Jurkat, Clone E6-1 (cell line): ENCODE measurements around the gene MAN1B1.

Experiments
- DNase-seq: peaks from one replicate; pipeline ENCODE4 v3.0.0-alpha.2; 2011; ENCODE audit warnings: low read depth, low spot score
- H3K4me3 ChIP-seq: 2 replicates; pipeline ENCODE4 v1.5.1; 2011; ENCODE audit warnings: mild to moderate bottlenecking, low read length, control low read depth, moderate library complexity

The MAN1B1 gene

DNA sequence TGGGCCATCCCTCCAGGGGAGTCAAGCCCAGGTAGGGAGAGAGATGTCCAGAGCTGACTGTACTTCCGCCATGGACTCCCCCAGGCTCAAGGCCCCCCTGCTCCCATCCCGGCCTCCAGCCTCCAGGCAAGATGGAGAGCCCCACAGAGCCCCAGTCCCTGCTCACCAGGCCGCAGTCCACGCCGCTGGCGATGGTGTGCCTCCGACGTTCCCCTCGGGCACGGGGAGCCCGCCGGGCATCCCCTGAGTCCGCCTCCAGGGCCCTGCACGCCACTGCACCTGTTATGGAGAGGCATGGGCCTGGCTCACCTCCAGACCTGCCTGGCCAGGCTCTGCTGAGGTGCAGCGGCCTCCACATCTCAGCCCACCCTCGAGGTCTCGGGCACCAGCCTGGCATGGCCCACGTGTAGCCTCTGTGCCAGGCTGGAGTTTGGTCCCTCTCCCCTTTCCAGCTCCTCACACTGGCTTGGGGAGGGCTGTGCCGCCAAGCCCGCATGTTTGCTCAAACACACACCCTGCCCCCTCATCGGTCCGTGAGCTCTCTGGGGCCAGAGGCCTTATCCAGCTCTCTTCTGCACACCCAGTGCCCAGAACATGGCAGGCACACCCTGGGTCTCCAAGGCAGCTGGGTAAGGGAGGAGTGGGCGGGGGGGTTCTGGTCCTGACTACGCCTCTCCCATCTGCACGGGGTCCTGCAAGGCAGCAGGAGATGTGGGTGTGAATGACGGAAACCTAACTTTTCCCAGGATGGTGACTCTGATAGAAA lies 20.5 kb upstream of the MAN1B1 start:
- no peak overlapping the region for H3K4me3 ChIP-seq
- DNase-seq: no peak

DNA sequence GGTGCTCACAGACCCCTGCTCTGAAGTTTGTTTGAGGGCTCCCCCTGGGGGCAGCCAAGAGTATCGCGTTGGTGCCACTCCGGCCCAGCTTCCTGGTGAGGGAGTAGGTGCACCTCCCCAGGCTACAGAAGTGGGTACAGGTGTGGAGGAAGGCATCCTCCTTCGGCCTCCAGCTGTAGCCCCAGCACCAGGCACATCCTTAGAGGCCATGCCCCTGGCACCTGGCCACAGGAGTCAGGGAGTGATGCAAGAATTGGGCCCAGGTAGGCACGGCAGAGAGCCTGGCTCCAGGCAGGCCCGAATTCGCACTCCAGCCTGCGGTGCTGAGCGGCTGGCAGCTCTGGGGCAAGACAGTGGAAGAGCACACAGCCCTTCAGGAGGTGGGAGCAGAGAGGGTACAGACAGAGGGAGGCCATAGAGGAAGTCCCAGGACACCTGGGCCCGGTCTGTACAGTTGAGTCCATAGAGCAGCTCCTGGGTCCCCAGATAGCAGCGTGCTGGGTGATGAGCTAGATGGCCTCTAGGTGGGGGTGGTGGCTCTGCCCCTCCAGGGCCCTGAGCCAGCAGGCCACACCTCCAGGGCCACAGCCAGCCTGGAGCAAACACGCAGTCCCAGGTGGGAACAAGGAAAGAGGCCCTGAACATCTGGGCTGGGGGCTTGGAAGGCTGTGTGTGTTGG lies 18.8 kb upstream of the MAN1B1 start:
- no peak overlapping the region for H3K4me3 ChIP-seq
- DNase-seq: peak; percentile 90

- no peak for DNase-seq
- peak overlapping the region; percentile 60 for H3K4me3 ChIP-seq
These were observed 18.0 kb upstream of the MAN1B1 start for GRCh38 chr9:137068539-137069507.

DNA sequence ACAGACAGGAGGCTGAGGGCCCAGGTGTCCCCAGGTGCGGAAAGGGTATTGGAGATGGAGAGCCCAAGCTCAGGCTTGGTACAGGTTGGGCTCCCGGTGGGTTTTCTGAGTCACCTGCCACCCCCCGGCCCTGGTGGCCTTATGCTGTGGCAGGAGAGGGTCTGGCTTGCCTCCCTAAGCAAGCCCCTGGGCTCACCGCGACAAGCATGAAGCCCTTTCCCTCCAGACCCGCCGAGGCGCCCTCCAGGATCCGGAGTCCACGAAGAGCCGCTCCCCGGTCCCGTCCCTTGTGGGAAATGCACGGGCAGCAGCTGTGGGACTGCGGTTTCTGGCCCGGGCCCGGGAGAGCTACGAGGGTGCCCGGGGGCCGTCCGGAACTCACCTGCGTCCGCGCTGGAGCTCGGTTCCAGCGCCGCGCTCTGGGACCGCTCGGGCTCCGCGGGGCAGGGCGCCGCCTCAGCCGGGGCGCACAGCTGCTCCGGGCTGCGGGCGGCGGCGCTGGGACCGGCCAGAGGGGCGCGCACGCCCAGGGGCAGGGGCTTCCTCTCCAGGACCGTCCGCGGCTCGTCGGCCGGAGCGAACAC lies 17.2 kb upstream of the MAN1B1 start:
- H3K4me3 ChIP-seq: peak overlapping the region; percentile 60
- DNase-seq: no peak

GRCh38 chr9:137070201-137070905 lies 16.4 kb upstream of the MAN1B1 start, which contains the start of gene SAPCD2:
Gene SAPCD2, minus strand, starts transcription at chr9:137070557. Its CDS starts 97 bp downstream, at chr9:137070460.
- peak; percentile 85 for DNase-seq
- H3K4me3 ChIP-seq: peak within 1 kb of the TSS; percentile 60

DNA sequence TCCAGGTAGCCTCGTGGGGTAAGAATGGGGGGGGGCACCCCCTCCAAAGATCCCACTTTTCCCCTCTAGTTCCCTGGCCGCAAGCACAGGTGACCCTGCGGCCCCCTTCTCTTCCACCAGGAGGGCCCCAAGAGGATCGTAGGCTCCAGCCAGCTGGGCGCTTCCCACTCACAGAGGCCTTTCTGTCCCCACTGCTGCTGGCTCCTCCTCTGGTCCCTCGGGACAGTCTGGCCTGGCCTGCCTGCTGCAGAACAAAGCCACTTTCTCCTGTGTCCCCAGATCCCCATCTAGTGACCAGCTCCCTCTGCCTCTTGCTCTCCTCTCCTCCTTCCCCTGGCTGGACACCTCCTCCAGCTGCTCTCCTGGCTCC lies 15.9 kb upstream of the MAN1B1 start:
- peak overlapping the region; percentile 60 for H3K4me3 ChIP-seq
- DNase-seq: no peak

DNA sequence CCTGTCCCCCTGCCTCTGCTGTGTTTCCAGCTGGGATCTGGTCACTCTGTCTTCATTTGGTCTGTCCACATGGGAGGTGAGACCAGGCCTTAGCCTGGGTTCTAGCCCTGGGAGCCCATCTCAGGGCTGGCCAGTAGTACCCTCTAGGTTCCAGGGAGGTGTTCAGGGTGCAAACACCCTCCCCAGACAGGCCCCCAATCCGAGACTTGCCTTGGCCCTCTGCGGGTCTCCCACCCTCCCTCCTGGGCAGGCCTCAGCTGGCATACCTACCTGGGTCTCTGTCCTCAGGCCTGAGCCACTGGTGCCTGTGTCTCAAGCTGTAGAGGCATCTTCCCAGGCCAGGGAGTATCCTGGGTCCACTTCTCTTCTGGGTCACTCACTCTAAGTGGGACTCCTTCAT lies 15.5 kb upstream of the MAN1B1 start:
- peak overlapping the region; percentile 60 for H3K4me3 ChIP-seq
- DNase-seq: no peak

DNA sequence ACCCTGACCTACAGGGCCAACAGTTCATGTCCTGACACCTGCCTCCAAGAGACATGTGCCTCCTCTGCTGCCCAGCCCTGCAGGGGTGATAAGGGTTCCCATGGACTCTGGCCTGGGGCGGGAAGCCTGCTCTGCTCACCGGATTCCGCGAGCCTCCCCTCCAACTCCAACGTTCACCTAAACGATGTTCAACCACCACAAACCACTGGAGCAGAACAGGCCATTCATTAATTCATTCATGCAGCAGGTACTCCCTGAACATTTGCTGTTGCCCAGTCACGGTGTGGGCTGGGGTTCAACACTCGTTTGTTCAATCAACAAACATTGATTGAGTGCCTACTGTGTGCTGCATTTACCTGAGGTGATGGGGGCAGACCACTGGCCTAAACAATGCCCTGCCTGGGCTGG lies 12.8 kb upstream of the MAN1B1 start:
- H3K4me3 ChIP-seq: no peak overlapping the region
- no peak for DNase-seq

DNA sequence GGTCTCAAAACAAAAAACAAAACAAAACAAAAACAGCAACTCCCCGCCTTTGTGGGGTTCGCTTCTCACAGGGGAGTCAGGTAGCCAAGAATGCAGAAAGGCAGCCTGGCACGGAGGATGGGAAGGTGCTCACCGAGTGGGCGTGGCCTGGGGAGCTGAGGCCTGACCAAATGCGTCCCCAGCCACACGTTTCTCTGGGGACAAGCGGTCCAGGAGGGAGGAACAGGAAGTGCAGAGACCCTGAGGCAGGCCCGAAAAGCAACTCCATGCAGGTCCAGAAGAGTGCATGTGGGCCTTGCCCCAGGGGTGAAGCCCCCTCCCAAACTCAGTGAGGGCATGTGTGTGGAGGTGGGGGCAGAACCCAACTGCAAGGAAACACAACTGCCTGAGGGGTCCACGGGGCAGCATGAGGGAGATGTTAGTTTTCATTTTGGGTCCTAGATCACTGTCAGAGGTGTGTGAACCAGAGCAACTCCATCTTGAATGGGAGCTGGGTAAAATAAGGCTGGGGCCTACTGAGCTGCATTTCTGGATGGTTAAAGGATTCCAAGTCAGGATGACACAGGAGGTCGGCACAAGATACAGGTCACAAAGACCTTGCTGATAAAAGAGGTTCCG lies 12.0 kb upstream of the MAN1B1 start:
- no peak for DNase-seq
- H3K4me3 ChIP-seq: no peak overlapping the region

- H3K4me3 ChIP-seq: no peak overlapping the region
- no peak for DNase-seq
These were observed 11.5 kb upstream of the MAN1B1 start for GRCh38 chr9:137075275-137075775.

DNA sequence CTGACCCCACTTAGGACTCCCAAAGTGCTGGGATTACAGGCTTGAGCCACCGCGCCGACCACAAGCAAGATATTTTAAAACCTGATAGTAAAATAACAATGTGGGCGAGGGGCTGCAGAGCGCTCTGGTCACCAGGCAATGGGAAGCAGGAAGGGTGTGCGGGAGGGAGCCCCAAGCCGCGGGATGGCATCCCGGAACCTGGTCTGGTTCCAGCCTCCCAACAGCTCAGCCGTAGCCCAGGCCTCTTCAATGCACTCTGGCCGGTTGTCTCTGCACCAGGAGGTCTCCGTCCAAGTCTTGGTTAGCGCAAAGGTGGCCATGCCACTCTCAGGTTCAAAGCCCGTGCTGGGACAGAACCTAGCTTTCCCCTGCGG lies 10.2 kb upstream of the MAN1B1 start:
- no peak overlapping the region for H3K4me3 ChIP-seq
- no peak for DNase-seq

GRCh38 chr9:137077010-137077747 lies 9.6 kb upstream of the MAN1B1 start, which contains the start of gene UAP1L1:
Gene UAP1L1, plus strand, starts transcription at chr9:137077517. Its CDS starts 16 bp downstream, at chr9:137077533.
- no peak for DNase-seq
- H3K4me3 ChIP-seq: peak within 1 kb of the TSS; percentile 54

DNA sequence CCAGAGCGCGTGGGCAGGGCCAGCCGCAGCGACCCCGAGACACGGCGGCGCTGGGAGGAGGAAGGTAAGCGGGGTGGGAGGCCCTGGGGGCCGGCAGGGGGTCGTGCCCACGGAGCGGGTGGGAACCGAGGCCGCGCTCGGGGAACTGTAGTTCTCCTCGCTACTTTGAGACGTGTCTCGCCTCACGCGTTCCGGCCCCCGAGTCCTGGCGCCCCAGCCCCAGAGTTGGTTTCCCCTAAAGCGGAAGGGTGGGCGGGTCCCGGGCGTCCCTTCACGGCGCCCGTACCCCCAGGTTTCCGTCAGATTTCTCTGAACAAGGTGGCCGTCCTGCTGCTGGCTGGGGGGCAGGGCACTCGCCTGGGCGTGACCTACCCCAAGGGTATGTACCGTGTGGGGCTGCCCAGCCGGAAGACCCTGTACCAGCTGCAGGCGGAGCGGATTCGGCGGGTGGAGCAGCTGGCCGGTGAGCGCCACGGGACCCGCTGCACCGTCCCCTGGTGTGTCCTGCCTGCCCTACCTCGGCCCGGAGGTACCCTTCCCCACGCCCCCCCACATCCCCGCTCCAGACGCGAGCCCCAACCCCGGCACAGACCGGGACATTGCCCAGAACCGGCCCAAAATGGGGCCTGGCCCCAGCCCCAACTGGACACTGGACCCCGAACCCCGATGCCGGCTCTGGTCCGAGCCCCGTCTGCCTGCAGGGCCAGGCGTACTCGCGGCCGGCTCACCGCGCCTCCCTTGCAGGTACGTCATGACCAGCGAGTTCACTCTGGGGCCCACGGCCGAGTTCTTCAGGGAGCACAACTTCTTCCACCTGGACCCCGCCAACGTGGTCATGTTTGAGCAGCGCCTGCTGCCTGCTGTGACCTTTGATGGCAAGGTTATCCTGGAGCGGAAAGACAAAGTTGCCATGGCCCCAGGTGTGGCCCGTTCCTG lies 8.8 kb upstream of the MAN1B1 start:
- no peak for DNase-seq
- peak overlapping the region; percentile 54 for H3K4me3 ChIP-seq

- no peak overlapping the region for H3K4me3 ChIP-seq
- no peak for DNase-seq
These were observed 7.9 kb upstream of the MAN1B1 start for GRCh38 chr9:137078701-137079400.

- DNase-seq: no peak
- H3K4me3 ChIP-seq: no peak overlapping the region
These were observed 7.4 kb upstream of the MAN1B1 start for GRCh38 chr9:137079401-137079787.
